HG02981 (cell line): ENCODE results near the gene CBL.

ENCODE experiments used
- ATAC-seq: cut with Tn5 transposase; IDR thresholded peaks from one replicate; pipeline ENCODE4 v1.9.1; 2021; ENCODE audit warnings: mild to moderate bottlenecking, moderate library complexity; ENCODE audit not compliant: unreplicated experiment

The CBL gene

GRCh38 chr11:119322921-119323531 is 116.9 kb downstream of the CBL start:
- no peak for ATAC-seq

- no peak for ATAC-seq
These were observed 117.4 kb downstream of the CBL start for GRCh38 chr11:119323532-119324033.

GRCh38 chr11:119324189-119324588 is 118.0 kb downstream of the CBL start:
- no peak for ATAC-seq

- ATAC-seq = no peak
These were observed 123.2 kb downstream of the CBL start for GRCh38 chr11:119329320-119329719.

GRCh38 chr11:119330237-119330636 is 124.1 kb downstream of the CBL start:
- no peak for ATAC-seq

- ATAC-seq = no peak
These were observed 126.1 kb downstream of the CBL start for GRCh38 chr11:119332111-119332765.

- peak; percentile 96 for ATAC-seq
These were observed 128.2 kb downstream of the CBL start, which contains the start of gene RNF26 for GRCh38 chr11:119334174-119334930. Gene RNF26, plus strand, starts transcription at chr11:119334527. Its CDS starts 596 bp downstream, at chr11:119335123.

- no peak for ATAC-seq
These were observed 129.0 kb downstream of the CBL start for GRCh38 chr11:119335091-119335654.

GRCh38 chr11:119335655-119336543 is 129.8 kb downstream of the CBL start:
- ATAC-seq = no peak

- ATAC-seq = no peak
These were observed 130.8 kb downstream of the CBL start for GRCh38 chr11:119336744-119337469.

GRCh38 chr11:119337581-119338317 is 131.6 kb downstream of the CBL start:
- no peak for ATAC-seq

- peak; percentile 28 for ATAC-seq
These were observed 132.3 kb downstream of the CBL start for GRCh38 chr11:119338318-119338890.

- ATAC-seq = no peak
These were observed 132.9 kb downstream of the CBL start for GRCh38 chr11:119338965-119339588.

GRCh38 chr11:119339589-119340334 is 133.6 kb downstream of the CBL start:
- ATAC-seq = no peak

- no peak for ATAC-seq
These were observed 134.4 kb downstream of the CBL start, which contains the start of gene C1QTNF5 for GRCh38 chr11:119340335-119341221. Gene C1QTNF5, minus strand, starts transcription at chr11:119340883. Its CDS starts 486 bp downstream, at chr11:119340397.
